KG1 (cell line): ENCODE measurements around the gene ARRB1.
"Not testable (repeated sequence)": the region's sequence is repeated elsewhere in the genome, so short reads cannot be mapped to it uniquely, and the experiment has no call there.

Source experiments
- DNase-seq: peaks from one replicate; lab custom pipeline; 2025; lab: John Stamatoyannopoulos, UW

ARRB1 gene

GRCh38 chr11:75371949-75372876 lies 20.8 kb upstream of the ARRB1 start:
- DNase-seq, result no peak

DNA sequence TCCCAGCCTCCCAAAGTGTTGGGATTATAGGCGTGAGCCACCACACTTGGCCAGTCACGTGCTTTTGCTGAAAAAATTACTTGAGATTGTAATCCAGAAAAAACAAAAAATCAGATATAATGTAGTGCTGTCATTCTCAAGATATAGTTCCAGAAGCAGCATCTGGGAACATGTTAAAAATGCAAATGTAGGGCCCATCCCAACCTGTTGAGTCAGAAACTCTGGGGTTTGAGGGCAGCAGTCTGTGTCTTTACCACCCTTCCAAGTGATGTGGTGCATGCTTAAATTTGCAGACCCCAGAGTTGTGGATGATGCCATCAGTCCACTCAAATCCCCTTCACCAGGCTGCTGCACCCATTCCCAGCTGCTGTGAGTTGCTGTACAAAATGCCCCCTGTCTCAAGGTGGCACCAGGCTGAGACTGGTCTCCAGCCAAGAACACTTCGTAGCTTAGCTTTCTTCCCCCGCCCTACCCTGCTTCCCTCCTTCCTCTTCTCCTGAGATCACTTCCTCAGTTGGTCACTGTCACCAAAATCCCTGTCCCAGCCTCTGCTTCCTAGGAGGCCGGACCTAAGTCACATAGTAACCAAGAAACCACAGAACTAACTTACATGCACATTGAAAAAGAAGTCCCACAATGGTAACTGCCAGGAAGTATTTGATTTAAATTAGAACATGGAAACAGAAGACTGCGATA lies 18.2 kb upstream of the ARRB1 start:
- peak; percentile 64 for DNase-seq

DNA sequence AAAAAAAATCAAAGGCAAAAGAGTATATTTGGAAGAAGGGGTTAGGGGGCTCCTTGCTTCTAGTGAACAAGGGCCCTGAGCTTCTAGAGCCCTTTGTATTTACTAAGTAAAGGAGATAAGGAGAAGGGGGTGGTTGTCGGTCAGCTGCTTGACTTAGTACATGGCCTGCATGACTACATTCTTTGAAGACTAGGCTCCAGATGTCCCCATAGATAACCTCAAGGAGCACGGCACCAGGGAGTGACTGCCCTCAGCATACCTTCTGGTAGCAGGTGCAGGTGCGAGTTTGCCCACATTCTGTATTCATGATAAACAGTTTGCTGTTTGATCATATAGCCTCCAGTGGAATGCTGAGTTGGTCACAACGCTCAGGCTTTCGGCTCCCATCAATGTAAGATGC lies 15.4 kb upstream of the ARRB1 start:
- DNase-seq, result not testable (repeated sequence)

GRCh38 chr11:75365711-75366181 lies 14.3 kb upstream of the ARRB1 start:
- no peak for DNase-seq

DNA sequence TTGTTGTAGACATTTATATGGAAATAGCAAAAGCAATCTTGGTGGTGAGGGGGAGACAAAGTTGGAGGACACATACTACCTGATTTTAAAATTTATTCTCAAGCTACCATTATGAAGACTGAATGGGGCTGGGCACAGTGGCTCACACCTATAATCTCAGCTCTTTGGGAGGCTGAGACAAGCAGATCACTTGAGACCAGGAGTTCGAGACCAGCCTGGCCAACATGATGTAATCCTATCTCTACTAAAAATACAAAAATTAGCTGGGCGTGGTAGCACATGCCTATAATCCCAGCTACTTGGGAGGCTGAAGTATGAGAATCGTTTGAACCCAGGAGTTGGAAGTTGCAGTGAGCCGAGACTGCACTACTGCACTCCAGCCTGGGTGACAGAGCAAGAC lies 10.8 kb upstream of the ARRB1 start:
- not testable (repeated sequence) for DNase-seq

- no peak for DNase-seq
These were observed 5.2 kb upstream of the ARRB1 start for GRCh38 chr11:75356613-75357012.

- no peak for DNase-seq
These were observed 3.6 kb upstream of the ARRB1 start for GRCh38 chr11:75355051-75355450.

GRCh38 chr11:75352588-75353206 lies 1.2 kb upstream of the ARRB1 start:
- no peak for DNase-seq

DNA sequence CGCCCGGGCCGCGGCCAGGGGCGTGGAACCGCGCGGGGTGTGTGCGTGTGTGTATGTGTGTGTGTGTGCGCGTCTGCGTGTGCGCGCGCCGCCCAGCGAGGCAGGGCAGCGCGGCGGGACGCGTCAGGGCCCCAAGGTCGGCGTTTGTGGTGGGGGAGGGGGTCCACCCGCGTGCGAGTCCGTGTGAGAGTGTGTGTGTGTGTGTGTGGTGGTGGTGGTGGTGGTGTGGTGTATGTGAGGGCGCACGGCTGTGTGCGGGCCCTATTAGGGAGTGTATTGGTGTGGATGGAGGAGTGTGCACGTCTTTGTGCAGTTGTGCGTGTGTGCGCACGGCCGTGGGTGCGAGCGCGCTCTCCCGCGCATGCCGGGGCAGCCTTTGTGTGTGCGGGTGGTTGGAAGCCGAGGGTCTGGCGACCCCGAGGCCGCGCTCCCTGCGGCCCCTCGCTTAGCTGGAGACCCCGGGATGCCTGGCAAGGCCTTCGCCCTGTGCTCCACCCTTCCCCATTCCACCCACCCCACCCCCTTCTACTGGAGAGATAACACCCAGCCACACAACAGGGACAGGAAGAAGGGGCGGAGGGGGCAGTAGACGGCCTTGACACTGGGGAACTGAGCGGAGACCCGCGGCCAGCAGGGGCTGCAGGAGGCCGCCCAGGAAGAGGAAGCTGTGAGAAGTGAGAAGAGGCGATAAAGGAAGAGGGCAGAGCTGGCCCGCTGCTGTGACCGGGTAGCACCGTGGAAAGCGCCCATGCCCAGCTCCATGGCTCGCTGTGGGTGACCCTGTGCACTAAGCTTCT lies 528 bp upstream of the ARRB1 start:
- DNase-seq, result peak; percentile 88

- DNase-seq, result peak; percentile 93
These were observed 519 bp downstream of the ARRB1 start for GRCh38 chr11:75350743-75351540.

DNA sequence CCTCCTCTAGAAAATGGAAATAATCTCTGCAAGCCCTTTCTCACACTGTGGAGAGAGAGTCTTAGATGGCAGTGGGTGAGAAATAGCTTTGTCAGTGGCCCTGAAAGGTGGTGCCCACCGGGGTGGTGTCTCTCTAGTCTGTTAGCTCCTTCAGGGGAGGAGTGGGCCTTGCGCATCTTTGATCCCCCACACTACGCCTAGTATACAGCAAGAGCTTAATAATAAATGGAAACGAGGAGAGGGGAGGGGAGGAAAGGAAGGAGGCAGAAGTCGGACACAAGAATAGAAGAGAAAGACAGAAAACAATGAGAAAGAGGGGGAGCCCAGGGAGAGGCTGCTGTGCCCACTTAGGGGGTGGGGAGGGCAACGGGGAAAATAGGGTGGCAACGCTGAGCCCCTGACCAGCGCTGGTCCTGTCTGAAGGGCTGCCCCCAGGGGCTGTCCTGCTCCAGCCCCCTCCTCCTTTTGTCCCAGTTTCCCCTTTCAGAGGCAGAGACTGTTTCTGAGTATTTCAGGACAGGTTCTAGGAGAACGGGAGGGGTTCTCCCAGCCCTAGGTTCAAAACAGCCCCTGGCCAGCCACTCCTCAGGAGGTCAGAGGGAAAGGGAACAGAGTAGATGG lies 1.2 kb downstream of the ARRB1 start:
- DNase-seq, result no peak

- no peak for DNase-seq
These were observed 1.8 kb downstream of the ARRB1 start for GRCh38 chr11:75349521-75350116.

DNA sequence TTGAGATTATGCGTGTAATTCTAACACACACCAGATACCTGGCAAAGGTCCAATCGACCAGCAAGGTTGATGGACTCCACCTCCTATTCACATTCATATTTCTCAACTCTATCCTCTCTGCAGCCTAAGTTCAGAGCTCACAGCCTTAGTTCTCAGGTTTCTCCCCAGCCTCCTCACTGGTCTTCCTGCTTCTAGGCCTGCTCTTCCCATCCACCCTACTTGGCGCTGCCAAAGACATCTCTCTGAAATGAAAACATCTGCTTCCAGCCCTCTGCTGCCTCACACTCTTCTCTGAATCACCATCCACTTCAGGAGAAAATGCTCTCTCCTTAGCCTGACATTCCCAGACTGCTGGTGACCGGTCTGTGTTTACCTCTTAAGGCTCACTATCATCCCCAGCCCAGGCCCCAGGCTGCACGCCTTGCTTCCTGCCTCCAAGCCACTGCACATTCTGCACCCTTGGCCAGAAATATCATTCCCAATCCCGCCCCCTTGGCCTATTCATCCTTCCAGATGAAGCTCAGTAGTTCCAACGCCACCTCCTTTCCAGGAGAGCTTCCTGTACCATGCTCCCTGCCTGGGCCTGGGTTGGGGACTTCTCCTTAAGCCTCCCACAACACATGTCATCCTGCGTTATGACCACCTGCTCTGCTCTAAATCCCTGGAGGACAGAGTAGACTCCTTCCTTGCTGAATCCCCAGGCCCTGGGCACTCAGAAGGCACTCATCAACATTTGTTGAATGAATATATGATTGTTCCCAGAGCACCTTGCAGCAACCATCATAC lies 3.5 kb downstream of the ARRB1 start:
- DNase-seq, result no peak

DNA sequence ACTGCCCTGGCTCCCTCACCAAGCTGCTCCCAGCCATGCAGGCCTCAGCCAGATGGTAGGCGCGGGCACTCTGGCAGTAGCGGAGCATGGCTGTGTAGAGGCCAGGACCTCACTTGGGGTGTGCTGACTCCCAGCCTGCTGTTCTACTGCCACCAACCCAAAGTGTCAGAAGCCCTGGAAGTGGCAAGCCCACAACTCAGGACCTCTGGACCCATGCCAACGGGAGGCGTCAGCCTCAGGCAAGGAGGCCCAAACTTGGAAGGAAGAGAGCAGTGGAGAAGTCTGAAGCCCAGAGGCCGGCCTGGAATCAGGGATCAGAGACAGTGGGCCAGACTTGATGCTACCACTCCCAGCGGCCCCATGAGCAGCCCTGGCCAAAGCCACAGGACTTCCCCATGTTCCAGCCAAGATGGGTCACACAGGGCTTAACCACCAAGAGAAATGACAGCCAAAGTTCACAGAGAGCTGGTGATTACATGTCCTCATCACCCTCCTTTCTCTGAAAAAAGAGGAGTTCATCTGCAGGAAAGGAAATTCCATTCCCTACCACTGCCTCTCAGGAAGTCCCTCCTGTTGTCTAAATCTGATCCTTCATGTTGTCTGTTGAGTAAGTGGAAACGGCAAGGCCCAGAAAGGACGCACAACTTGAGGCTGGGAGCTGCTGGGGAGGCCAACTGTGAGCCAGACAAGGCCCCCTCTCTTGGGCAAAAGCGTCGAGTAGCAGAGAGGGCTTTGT lies 4.4 kb downstream of the ARRB1 start:
- no peak for DNase-seq

DNA sequence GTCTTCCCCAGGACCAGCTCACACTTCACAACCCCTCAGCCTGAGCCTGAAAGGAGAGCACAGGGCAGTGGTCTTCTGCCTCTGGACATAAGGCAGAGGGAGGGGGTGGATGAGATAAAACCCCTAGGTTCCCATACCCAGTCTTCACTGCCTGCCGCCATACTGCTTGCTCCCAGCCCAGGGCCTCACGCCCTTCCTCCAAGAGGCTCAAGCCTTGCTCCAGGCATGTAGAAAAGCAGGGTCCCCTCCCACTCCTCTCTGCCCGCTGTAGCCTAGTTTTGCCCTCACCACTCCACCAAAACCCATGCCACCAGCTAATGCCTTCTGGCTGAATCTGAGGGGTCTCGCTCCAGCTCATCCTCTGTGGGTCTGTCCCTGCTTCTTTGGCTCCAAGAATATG lies 5.2 kb downstream of the ARRB1 start:
- no peak for DNase-seq

- DNase-seq, result no peak
These were observed 5.9 kb downstream of the ARRB1 start for GRCh38 chr11:75345455-75346160.

DNA sequence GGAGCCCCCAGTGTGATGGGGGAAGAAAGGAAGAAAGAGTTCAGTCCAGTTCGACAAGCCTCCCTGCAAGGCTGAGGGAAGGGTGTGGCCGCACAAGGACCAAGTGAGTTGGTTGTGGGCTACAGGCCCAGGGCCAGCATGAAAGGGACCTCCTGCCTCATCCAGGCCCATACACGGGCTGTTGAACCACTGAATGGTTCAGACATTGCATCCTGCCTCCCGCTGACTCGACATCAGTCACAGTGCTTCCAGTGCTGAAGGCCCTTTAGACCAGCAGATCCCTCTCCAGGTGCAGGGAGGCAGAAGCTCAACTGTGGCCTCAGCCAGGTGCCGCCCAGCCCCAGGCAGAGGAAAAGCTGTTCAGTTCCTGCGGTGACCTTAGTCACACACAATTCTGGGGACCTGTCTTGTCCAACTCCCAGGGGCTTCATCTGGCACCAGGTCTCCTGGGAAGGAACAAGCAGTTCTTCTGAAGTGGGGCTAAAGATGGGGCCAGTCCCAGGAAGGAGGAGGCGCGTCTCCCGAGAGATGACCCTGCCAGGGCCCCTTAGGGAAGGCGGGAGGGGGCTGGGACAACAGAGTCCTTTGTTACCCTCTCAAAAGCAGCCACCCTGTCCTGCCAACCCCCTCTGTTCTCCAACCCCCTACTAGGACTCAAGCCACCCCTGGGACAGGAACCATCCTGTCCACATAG lies 6.6 kb downstream of the ARRB1 start:
- no peak for DNase-seq
